Endothelial cell of umbilical vein (primary cell): Measurements from ENCODE around the gene RELN. TPM values are rescaled to one million over a fixed set of nuclear protein-coding genes. Genes with fewer than 3 reads are reported as not detected.

Experiments
- BruUV-seq: library from RNA; stranded (reverse); fragments of 400-500 nt; replicated peaks from 2 replicates; lab custom pipeline; 2021; lab: Mats Ljungman, UMichigan
- CTCF ChIA-PET: fragments of 300-600, 350-600 bp; sonication (Branson Sonifier 250); formaldehyde crosslinking; loops from one replicate; lab custom pipeline; 2021; ENCODE audit warnings: antibody characterized with exemption, inconsistent platforms; lab: Charles Lee
- POLR2A ChIA-PET: fragments of 300-600, 350-600 bp; sonication (Branson Sonifier 250); formaldehyde crosslinking; loops from one replicate; lab custom pipeline; 2021; ENCODE audit warnings: antibody characterized with exemption, inconsistent platforms; lab: Charles Lee
- DNase-seq: peaks from one replicate; pipeline ENCODE4 v3.0.0-alpha.2; 2011; ENCODE audit warnings: low read depth, low spot score
- FAIRE-seq: peaks from 2 replicates; lab custom pipeline; 2011; peaks lifted over from hg19 to GRCh38; lab: Jason Lieb, UNC
- H2AFZ ChIP-seq: 2 replicates; pipeline ENCODE4 v1.6.0; 2012; ENCODE audit warnings: low read depth, low read length, control low read depth, inconsistent platforms
- H3K27ac ChIP-seq: 2 replicates; pipeline ENCODE4 v1.5.1; 2011; ENCODE audit warnings: low read depth, mild to moderate bottlenecking, control low read depth, low read length, moderate library complexity; ENCODE audit not compliant: insufficient read depth
- H3K27me3 ChIP-seq, 2 experiments: 2 replicates each; pipeline versions ENCODE4 v1.6.0 to v1.6.1; 2011; ENCODE audit warnings: low read length in 2 of 2, mixed read lengths in 1 of 2; ENCODE audit not compliant: control insufficient read depth in 2 of 2, insufficient read depth in 2 of 2
- H3K36me3 ChIP-seq, 2 experiments: 2 replicates in 1 of 2; 3 replicates in 1 of 2; pipeline ENCODE4 v1.5.1; 2011; ENCODE audit warnings: low read length in 2 of 2, mild to moderate bottlenecking in 1 of 2, moderate library complexity in 1 of 2; ENCODE audit not compliant: control insufficient read depth in 2 of 2, insufficient read depth in 2 of 2; ENCODE audit errors: extremely low read depth in 1 of 2
- H3K4me1 ChIP-seq: 3 replicates; pipeline ENCODE4 v1.5.1; 2011; ENCODE audit warnings: mild to moderate bottlenecking, low read length; ENCODE audit not compliant: control insufficient read depth, insufficient read depth; ENCODE audit errors: extremely low read depth
- H3K4me2 ChIP-seq: 2 replicates; pipeline ENCODE4 v1.6.1; 2011; ENCODE audit warnings: low read length, control low read depth, mixed read lengths; ENCODE audit not compliant: insufficient read depth
- H3K4me3 ChIP-seq, 3 experiments: fragments of 200-600 bp in 1 of 3; sonication (generic), shearing (Covaris generic) in 1 of 3; replicated peaks in 1 of 3; 2 replicates each; pipeline ENCODE4 v1.5.1; 2011 to 2016; ENCODE audit warnings: control low read depth in 3 of 3, low read length in 3 of 3, mild to moderate bottlenecking in 2 of 3, inconsistent platforms in 1 of 3, low read depth in 1 of 3, moderate library complexity in 1 of 3; ENCODE audit not compliant: insufficient read depth in 1 of 3
- H3K79me2 ChIP-seq: 2 replicates; pipeline ENCODE4 v1.6.0; 2012; ENCODE audit warnings: low read length, inconsistent platforms; ENCODE audit not compliant: control insufficient read depth, insufficient read depth
- H3K9ac ChIP-seq: replicated peaks from 2 replicates; pipeline ENCODE3; 2011; ENCODE audit warnings: low read length, control low read depth; ENCODE audit not compliant: insufficient read depth; ENCODE audit errors: extremely low read depth
- H3K9me1 ChIP-seq: replicated peaks from 3 replicates; pipeline ENCODE4 v1.6.0; 2011; ENCODE audit warnings: mild to moderate bottlenecking, low read length; ENCODE audit not compliant: control insufficient read depth, insufficient read depth; ENCODE audit errors: extremely low read depth
- H3K9me3 ChIP-seq: replicated peaks from 2 replicates; pipeline ENCODE4 v1.5.1; 2012; ENCODE audit warnings: low read length, inconsistent platforms; ENCODE audit not compliant: control insufficient read depth, insufficient read depth
- H4K20me1 ChIP-seq: replicated peaks from 2 replicates; pipeline ENCODE3; 2011; ENCODE audit warnings: mild to moderate bottlenecking, low read length; ENCODE audit not compliant: control insufficient read depth, insufficient read depth; ENCODE audit errors: extremely low read depth
- EZH2 ChIP-seq: IDR thresholded peaks from 2 replicates; pipeline ENCODE4 v1.6.1; 2012; ENCODE audit warnings: borderline replicate concordance, low read depth, mild to moderate bottlenecking, moderate library complexity, low read length, inconsistent platforms; ENCODE audit not compliant: severe bottlenecking
- FOS ChIP-seq: IDR thresholded peaks from 2 replicates; pipeline ENCODE4 v1.6.1; 2011; ENCODE audit warnings: mild to moderate bottlenecking, low read length, moderate library complexity, borderline replicate concordance; ENCODE audit not compliant: insufficient read depth
- GATA2 ChIP-seq: IDR thresholded peaks from 2 replicates; pipeline ENCODE4 v1.7.0; 2011; ENCODE audit warnings: low read depth, mild to moderate bottlenecking, moderate library complexity, mixed read lengths, low read length; ENCODE audit not compliant: insufficient read length, insufficient read depth
- JUN ChIP-seq: IDR thresholded peaks from 2 replicates; pipeline ENCODE4 v1.6.1; 2011; ENCODE audit warnings: borderline replicate concordance, low read depth; ENCODE audit not compliant: insufficient read length, insufficient read depth
- MYC ChIP-seq: IDR thresholded peaks from one replicate; pipeline ENCODE4 v1.6.1; 2011; ENCODE audit warnings: mild to moderate bottlenecking, low read depth, low read length
- POLR2A ChIP-seq: IDR thresholded peaks from 2 replicates; pipeline ENCODE4 v1.6.1; 2012; ENCODE audit warnings: low read depth, mild to moderate bottlenecking, control low read depth, low read length
- POLR2AphosphoS5 ChIP-seq: IDR thresholded peaks from 2 replicates; pipeline ENCODE4 v1.6.1; 2012; ENCODE audit warnings: low read depth, mild to moderate bottlenecking, control low read depth, low read length, moderate library complexity; ENCODE audit not compliant: insufficient read depth
- dilution Hi-C: fragments of 300-500 bp; cut with MboI; formaldehyde crosslinking; loops from one replicate; pipeline ENCODE4 v1.15.0; 2019; ENCODE audit warnings: low sequenced_read_pairs; ENCODE audit not compliant: extremely low pct_ligation_motif_present
- intact Hi-C: fragments of 100-400 bp; cut with micrococcal nuclease; formaldehyde crosslinking; loops from one replicate; pipeline ENCODE4 v1.10.0; 2022
- polyA plus RNA-seq, 4 experiments: library from polyadenylated mRNA; depleted of rRNA in 3 of 4; stranded (reverse) in 3 of 4; unstranded in 1 of 4; fragments of >200 nt; gene quantifications; 2 replicates each; pipeline versions ENCODE4 v1.2.1 to v1.2.3, GENCODE V29; 2011 to 2012; ENCODE audit warnings: missing spikeins in 1 of 4
- total RNA-seq: library from RNA; stranded (reverse); gene quantifications from 2 replicates; pipeline ENCODE4 v1.2.3, GENCODE V29; 2021
- TF ChIP-seq, protein P1 (sequence below): IDR thresholded peaks from 2 replicates; pipeline ENCODE4 v1.6.1; 2011; ENCODE audit not compliant: insufficient read depth, insufficient read length
- TF ChIP-seq, protein P2 (sequence below), 2 donors: IDR thresholded peaks; 1 replicate in 1 of 2; 2 replicates in 1 of 2; pipeline ENCODE4 v1.5.1; 2011; ENCODE audit warnings: low read length in 2 of 2, mild to moderate bottlenecking in 2 of 2, moderate library complexity in 2 of 2, control low read depth in 1 of 2, inconsistent platforms in 1 of 2, low read depth in 1 of 2; ENCODE audit not compliant: insufficient read depth in 1 of 2; ENCODE audit errors: extremely low read depth in 1 of 2

Gene RELN
- total and polyA plus RNA-seq, 2 donors (not counting 3 experiments of a cell fraction or from before 2014, with no cell fraction given): 0.15 to 0.22 TPM

DNA sequence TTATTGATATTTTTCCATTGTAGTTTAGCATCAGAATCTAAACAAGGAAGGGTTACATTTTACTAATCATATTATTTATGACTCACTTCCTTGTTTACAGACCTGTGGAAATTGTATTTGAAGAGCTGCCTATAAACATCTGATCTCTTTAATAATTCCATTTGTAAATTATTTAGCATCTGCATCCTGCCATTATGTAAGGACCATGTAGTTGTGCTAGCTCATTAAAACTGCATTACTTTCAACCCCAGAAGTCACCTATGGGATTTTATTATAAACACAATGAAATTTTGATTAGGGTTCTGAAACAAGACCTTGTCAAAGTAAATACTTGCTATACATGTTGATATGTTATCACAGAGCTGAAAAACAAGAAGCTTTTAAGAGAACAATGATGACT is 396.6 kb downstream of the RELN start:
- dilution Hi-C loops (no loop called here), intact Hi-C loops (no loop called here)
- ChIA-PET CTCF (interaction anchor here (1.1 kb wide), 1 partner anchor 40 kb away, joined by 3 read pairs; no protein-coding TSS in a partner anchor), POLR2A (no interaction called here)
- H2AFZ ChIP-seq: no peak overlapping the region
- DNase-seq: no peak
- H3K79me2 ChIP-seq: no peaks in the 10 kb centered on the region
- H4K20me1 ChIP-seq: no peaks in the 10 kb centered on the region
- BruUV-seq: no TSS peak
- H3K36me3 ChIP-seq: no peaks in the 10 kb centered on the region
- H3K9ac ChIP-seq: no peak overlapping the region
- no peak overlapping the region for H3K4me2 ChIP-seq
- no peaks in the 10 kb centered on the region for H3K9me3 ChIP-seq
- H3K4me3 ChIP-seq: no peak overlapping the region
- no peak overlapping the region for H3K27ac ChIP-seq
- H3K27me3 ChIP-seq: peaks cover 0 to 3% of the 10 kb centered on the region in 2 experiments
- H3K4me1 ChIP-seq: peaks cover 5% of the 10 kb centered on the region
- FAIRE-seq: no peak
- TF ChIP-seq POLR2AphosphoS5 (no peak), EZH2 (no peak), FOS (peak; percentile 12)
- H3K9me1 ChIP-seq: no peaks in the 10 kb centered on the region

DNA sequence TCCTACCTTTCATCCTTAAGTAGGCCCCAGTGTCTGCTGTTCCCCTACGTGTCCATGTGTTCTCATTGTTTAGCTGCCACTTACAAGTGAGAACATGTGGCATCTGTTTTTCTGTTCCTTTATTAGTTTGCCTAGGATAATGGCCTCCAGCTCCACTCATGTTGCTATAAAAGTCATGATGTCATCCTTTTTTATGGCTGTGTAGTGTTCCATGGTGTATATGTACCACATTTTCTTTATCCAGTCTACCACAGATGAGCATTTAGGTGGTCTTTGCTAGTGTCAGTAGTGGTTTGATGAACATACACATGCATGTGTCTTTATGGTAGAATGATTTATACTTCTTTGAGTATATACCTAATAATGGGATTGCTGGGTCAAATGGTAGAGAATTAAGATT is 397.3 kb downstream of the RELN start:
- Histone ChIP-seq H3K4me1 (peaks cover 2% of the 10 kb centered on the region), H3K9ac (no peak overlapping the region), H2AFZ (no peak overlapping the region), H3K4me3 (no peak overlapping the region), H3K9me3 (no peaks in the 10 kb centered on the region), H3K4me2 (no peak overlapping the region), H3K27me3 (peaks cover 0 to 3% of the 10 kb centered on the region in 2 experiments), H3K9me1 (no peaks in the 10 kb centered on the region), H3K79me2 (no peaks in the 10 kb centered on the region), H3K27ac (no peak overlapping the region), H4K20me1 (no peaks in the 10 kb centered on the region), H3K36me3 (no peaks in the 10 kb centered on the region)
- BruUV-seq: no TSS peak
- intact Hi-C loops (no loop called here), dilution Hi-C loops (no loop called here)
- ChIA-PET POLR2A (no interaction called here), CTCF (interaction anchor here (0.5 to 2.5 kb wide), 2 partner anchors 18 to 395 kb away, joined by 3 to 7 read pairs; no protein-coding TSS in a partner anchor)
- FAIRE-seq (no peak), DNase-seq (no peak)
- TF ChIP-seq FOS (no peak), EZH2 (no peak), GATA2 (no peak), MYC (no peak), POLR2A (no peak), JUN (no peak), POLR2AphosphoS5 (no peak)
- TF ChIP-seq, protein P1, sequence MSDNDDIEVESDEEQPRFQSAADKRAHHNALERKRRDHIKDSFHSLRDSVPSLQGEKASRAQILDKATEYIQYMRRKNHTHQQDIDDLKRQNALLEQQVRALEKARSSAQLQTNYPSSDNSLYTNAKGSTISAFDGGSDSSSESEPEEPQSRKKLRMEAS: no peak
- TF ChIP-seq, protein P2, sequence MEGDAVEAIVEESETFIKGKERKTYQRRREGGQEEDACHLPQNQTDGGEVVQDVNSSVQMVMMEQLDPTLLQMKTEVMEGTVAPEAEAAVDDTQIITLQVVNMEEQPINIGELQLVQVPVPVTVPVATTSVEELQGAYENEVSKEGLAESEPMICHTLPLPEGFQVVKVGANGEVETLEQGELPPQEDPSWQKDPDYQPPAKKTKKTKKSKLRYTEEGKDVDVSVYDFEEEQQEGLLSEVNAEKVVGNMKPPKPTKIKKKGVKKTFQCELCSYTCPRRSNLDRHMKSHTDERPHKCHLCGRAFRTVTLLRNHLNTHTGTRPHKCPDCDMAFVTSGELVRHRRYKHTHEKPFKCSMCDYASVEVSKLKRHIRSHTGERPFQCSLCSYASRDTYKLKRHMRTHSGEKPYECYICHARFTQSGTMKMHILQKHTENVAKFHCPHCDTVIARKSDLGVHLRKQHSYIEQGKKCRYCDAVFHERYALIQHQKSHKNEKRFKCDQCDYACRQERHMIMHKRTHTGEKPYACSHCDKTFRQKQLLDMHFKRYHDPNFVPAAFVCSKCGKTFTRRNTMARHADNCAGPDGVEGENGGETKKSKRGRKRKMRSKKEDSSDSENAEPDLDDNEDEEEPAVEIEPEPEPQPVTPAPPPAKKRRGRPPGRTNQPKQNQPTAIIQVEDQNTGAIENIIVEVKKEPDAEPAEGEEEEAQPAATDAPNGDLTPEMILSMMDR (IDR thresholded peaks at IDR 0.05; ENCODE audit: extremely low read depth in 1 of 2, insufficient read depth in 1 of 2, low read depth in 1 of 2, low read length in 2 of 2): no peak
